Stimulated activated CD8-positive, alpha-beta memory T cell treated with anti-CD3 and anti-CD28 coated beads, Interleukin-4, amount 100 ng/mL, for 48 hours (primary cell): ENCODE results near the gene MRGPRX3.
A peak's percentile ranks its signal among the peaks of the same experiment; 100 is the strongest.
"Not testable (repeated sequence)": the region's sequence is repeated elsewhere in the genome, so short reads cannot be mapped to it uniquely, and the experiment has no call there.

Experiments used
- DNase-seq: peaks from one replicate; pipeline ENCODE4 v3.0.0-alpha.2; 2020

MRGPRX3 gene

DNA sequence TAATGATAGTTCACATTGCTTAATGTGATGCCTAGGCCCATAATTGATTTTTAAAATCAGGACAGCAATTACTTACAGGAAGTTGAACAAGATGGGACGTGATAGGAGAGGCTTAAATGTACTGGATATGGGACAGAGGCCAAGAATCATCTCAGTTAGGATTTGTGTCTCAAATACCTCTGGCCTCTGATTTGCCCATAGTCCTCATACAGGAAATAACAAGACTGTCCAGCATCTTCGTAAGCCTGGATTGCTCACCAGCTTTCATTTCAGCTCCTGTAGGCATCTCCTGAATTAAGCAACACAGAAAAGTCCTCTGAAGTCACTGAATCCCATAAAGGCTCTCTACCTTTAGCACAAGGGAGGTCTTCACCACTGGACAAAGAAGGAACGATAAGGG is at the start of gene MRGPRX3:
Gene MRGPRX3, plus strand, starts transcription at position 231 of the 400 bp plus-strand sequence. CDS start 4,632 bp downstream, outside the sequence.
- no peak for DNase-seq

DNA sequence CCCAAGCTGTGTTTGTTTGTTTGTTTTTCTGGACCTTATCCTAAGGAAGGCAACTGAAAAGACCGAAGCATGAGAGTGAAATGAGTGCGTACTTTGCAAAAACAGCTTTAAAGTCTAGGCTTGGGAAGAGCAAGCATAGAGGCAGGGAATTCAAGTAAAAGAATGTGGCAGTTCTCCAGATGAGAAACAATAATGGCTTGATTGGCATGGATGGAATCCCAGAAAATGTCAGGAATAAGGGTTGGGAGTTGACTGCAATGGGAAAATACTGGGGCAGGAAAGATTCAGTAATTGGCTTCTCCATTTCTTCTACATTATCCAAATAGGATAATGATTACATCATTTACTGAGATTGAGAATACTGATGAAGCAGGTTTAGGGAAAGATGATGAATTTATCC is 44.0 kb upstream of the MRGPRX3 start:
- DNase-seq: no peak

DNA sequence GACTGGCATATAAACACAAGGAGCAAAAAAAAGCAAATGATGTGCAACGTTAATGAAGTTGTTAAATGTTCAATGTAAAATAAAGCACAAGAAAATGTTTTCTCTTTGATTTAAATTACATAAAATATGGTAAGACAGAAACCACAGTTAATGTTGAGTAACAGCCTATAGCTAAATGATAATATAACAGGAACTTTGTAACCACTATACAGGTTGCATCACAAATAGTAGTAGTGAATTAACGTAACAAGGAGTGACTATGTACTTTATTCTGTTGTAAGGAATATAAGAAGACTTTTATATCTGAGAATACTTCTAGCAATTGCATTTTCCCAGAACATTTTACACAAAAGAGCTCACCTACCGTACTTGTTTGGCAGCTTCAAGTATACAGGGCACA is 43.4 kb upstream of the MRGPRX3 start:
- no peak for DNase-seq

DNA sequence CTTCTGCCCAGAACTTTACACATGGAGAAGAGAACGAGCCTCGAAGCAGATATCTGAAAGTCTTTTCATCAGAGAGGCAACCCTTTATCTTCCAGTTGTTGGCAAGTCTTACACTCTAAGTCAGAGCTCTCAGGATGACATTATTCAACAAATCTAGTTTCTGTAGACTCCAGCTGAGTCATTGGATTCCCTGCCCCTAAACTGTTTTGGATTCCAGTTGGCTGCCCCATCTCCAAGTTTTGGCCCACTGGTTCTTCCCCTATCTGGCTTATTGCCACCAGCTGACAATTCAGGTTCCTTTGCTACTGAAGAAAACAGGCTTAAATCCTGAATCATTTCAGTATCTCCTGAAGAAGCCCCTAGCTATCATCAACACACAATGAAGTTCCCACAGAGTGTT is 40.6 kb upstream of the MRGPRX3 start:
- no peak for DNase-seq

DNA sequence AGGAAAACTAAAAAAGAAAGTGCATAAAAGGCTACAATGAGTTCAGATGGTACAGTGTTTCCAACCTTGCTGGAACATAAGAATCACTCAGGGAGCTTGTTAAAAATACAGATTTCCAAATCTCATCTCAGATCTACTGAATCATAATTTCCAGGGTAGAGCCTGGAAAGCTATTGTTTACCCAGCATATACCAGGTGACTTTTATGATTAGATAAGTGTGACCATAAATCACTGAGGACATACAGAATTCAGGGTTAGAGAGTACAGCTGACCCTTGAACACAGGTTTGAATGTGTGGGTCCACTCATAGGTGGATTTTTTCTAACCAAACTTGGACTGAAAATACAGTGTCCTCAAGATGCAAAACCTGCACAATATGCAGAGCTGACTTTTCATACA is 38.4 kb upstream of the MRGPRX3 start:
- DNase-seq: no peak

DNA sequence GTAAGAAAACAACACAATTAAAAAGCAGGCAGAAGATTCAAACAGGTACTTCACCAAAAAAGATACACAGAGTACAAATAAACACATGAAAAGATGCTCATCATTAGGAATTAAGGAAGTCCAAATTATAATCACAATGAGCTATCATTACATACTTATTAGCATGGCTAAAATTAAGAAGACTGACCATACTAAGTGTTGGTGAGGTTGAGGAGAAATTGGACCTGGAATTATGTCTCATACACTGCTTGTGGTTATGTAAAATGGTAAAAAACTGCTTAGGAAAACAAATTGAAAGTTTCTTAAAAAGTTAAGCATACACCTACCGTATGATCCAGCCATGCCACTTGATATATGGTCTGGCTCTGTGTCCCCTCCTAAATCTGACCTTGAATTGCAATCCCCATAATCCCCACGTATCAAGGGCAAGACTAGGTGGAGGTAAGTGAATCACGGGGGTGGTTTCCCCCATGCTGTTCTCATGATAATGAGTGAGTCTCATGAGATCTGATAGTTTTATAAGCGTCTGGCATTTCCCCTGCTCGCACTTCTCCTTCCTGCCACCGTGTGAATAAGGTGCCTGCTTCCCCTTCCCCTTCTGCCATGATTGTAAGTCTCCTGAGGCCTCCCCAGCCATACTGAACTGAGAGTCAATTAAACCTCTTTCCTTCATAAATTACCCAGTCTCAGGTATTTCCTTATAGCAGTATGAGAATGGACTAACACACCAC is 31.3 kb upstream of the MRGPRX3 start:
- DNase-seq: no peak

DNA sequence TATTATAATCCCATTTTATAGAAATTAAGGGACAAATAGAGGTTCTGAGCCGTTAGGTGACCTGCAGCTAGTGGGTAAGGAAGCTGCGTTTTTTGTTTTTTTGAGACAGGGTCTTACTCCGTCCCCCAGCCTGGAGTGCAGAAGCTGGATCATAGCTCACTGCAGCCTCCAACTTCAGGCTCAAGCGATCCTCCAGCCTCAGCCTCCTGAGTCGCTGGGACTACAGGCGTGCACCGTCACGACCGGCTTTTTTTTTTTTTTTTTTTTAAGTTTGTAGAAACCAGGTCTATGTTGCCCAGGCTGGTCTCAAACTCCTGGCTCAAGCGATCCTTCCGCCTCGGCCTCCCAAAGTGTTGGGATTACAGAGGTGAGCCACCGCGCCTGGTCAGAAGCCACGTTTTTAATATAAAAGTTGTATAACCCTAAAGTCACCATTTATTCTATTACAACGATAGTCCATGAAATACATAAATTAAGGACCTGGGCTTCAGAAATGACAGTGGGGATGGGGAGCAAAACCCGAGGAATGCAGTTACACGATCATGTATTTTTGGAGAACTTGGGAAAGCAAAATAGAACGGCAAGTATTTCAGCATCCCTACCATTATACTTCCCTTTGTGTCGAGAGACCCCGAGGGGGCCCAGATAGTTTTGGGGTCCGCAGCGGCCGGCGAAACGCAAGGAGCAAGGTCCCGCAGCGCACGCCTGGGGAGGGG is 27.1 kb upstream of the MRGPRX3 start:
- DNase-seq: no peak

DNA sequence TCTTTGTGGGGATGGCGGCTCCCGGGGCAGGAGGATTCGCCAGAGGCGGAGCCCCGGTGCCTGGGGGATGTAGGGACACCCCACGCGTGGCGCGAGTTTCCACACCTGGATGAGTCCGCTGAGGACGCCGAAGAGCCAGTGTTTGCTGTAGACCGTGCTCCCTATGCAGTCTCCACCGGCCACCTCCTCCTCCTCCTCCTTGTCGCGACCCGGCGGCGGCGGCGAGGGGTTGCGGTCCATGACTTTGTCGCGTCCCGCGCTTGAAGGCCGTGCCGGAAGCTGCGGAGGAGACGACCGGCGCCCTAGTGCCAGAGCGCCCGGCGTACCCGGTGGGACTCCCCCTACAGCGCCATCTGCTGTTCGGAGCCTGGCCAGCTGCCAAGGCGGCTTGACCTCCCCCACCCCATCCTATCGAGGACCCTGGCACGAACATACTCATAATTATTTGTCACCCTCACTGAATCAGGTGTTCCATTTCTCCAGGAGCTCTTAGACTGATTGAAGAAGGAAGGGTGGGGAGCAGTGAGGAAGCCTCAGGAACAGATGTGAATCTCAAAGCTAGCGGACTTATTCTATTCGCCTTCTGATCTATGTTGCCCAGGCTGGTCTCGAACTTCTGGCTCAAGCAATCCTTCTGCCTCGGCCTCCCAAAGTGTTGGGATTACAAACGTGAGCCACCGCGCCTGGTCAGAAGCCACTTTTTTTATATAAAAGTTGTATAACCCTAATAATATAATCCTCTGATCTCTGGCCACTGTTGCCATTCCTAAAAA is 26.4 kb upstream of the MRGPRX3 start, which contains the start of gene SAAL1:
Gene SAAL1, minus strand, starts transcription at position 281 of the 773 bp plus-strand sequence. Its CDS starts 41 bp downstream, at position 240.
- DNase-seq: peak; percentile 97

DNA sequence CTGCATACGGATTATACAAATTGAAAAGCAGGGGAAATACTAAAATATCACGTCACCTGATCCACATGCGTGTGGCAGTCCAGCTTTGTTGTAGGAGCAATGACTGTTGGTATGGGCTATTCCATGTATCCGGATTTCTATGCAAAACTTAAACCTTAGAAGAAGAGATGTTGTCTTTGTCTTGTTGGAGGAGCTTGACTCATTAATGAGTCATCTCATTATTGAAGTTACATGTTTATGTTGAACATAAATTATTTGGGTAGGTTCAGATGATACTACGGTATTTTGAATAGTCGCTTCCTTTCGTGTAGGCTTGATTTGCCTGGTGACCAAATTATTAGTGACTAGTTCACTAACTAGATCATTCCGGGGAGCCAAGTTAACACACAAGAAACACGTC is 25.7 kb upstream of the MRGPRX3 start:
- DNase-seq: no peak

DNA sequence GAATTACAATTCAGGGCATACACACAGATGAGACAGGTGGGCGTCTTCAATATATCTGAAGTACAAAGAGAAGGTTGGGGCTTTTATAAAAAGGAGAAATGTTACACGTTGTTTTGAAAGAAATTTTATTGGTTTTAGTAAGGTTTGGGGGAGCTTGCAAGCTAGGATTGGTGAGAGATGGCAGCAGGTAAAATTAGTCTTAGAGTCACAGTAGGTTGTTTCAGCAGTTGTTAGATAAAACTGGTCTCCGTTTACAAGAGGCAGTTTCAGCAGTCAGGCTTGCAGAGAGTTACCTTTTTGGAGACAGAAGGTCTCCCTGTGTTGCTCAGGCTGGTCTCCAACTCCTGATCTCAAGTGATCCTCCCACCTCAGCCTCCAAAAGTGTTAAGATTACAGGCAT is 24.1 kb upstream of the MRGPRX3 start:
- DNase-seq: no peak

DNA sequence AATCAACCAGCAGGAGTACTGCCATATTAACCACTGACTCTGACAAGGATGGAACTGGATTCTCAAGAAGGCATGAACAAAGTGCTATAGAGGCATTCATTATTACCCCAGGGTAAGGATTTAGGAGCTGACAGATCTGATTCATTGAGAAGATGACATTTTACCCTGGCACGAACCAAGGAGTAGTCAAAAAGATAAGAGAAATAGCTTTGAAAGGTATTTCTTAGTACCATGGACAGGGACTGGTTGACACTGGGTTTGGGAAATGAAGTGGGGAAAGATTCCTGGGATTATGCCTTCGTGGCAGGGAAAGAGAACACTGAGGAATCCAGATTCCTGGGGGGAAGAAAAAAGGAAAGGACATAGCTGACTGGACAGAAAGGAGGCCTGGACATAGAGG is 21.4 kb upstream of the MRGPRX3 start:
- no peak for DNase-seq

DNA sequence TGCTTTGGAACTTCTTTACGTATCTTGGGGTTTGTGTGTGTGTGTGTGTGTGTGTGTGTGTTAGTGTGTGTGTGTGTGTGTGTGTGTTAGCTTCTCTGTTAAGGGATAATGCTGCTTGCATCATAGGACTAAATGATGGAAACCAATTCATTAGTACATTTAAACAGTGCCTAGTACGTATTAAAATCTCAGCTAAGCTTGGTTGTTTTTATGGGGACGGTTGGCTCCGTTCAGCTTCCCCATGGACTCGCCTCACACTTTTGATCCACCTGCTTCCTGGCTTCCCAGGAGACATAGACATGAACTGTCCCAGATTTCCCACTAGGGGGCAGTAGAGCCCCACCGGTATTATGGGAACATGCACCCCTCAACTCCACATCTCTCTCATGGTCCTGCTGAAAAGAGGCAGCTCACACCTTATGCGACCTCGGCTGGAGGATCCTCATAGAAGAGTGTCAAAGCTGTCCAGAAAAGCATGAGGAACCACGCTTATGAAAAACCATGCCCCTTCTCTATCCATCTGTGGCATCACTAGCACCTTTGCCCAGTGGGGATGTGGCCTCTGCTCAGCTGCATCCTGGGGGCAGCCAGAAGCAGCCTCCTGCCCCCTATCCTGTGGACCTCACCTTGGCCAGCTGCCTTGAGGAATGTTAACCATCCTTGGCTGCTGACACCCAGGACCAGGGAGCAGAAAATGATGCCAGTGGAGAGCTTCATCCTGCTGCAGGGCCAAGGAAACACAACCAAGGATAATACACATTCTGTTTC is 16.8 kb upstream of the MRGPRX3 start:
- peak; percentile 78 for DNase-seq

DNA sequence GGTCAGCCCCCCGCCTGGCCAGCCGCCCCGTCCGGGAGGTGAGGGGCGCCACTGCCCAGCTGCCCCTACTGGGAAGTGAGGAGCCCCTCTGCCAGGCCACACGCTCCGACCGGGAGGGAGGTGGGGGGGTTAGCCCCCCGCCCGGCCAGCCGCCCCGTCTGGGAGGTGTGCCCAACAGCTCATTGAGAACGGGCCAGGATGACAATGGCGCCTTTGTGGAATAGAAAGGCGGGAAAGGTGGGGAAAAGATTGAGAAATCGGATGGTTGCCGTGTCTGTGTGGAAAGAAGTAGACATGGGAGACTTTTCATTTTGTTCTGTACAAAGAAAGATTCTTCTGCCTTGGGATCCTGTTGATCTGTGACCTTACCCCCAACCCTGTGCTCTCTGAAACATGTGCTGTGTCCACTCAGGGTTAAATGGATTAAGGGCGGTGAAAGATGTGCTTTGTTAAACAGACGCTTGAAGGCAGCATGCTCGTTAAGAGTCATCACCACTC is 11.0 kb upstream of the MRGPRX3 start:
- DNase-seq: not testable (repeated sequence)

DNA sequence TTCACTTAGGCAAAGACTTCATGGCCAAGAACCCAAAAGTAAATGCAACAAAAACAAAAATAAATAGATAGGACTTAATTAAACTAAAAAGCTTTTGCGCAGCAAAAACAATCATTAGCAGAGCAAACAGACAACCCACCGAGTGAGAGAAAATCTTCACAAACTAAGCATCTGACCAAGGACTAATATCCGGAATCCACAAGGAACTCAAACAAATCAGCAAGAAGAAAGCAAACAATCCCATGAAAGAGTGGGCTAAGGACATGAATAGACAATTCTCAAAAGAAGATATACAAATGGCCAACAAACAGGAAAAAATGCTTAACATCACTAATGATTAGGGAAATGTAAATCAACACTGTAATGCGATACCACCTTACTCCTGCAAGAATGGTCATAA is 1.3 kb upstream of the MRGPRX3 start:
- DNase-seq: not testable (repeated sequence)

DNA sequence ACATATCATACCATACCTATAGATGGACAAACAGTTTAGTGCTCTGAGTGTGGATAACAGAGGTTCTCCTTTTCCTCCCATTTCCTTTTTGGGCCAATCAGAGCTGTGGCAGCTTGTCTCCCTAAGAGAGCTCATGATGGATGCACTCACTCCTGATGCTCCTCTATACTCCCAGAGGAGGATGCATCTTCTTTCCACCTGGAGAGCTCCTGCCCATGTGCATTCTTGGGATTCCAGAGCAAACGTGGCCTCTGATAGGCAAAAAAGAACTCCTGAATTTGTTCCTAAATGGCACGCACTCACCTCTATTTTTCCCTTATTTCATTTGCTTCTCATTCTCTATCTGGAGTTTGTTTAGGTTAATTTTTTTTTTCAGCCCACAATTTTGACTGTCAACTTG is 2.9 kb downstream of the MRGPRX3 start:
- DNase-seq: no peak

DNA sequence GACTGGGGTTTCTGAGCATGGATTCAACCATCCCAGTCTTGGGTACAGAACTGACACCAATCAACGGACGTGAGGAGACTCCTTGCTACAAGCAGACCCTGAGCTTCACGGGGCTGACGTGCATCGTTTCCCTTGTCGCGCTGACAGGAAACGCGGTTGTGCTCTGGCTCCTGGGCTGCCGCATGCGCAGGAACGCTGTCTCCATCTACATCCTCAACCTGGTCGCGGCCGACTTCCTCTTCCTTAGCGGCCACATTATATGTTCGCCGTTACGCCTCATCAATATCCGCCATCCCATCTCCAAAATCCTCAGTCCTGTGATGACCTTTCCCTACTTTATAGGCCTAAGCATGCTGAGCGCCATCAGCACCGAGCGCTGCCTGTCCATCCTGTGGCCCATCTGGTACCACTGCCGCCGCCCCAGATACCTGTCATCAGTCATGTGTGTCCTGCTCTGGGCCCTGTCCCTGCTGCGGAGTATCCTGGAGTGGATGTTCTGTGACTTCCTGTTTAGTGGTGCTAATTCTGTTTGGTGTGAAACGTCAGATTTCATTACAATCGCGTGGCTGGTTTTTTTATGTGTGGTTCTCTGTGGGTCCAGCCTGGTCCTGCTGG is 4.9 kb downstream of the MRGPRX3 start:
- no peak for DNase-seq

DNA sequence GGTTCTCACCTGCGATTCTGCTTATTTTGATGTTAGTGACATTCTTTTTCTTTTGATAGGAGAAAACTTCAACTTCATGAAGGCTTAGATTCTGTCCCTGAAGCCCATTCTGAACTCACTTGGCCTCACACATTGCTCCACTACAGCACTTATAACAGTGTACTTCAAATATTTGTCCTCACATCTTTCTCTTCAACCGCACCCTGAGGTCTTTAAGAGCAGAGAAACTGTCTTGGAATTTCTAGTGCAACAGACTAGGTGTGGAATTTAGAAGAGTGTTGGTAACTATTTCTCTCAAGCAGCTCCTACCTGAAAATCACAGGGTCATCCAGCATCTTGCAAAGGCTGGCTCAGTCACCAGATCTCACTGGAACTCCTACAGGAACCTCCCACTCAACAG is 7.8 kb downstream of the MRGPRX3 start:
- DNase-seq: no peak

DNA sequence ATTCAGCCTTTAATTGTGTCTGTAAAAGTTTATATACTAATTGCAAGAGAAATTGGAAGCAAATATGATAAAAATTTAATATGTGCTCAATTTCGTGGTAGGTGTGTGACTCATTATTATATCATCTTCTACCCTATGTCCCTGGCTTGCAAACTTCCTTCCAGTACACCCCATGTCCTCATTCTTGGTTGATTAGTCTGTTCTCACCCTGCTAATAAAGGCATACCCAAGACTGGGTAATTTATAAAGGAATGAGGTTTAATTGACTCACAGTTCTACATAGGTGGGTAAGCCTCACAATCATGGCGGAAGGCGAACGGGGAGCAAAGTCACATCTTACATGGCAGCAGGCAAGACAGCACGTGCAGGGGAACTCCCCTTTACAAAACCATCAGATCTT is 11.9 kb downstream of the MRGPRX3 start:
- DNase-seq: no peak

DNA sequence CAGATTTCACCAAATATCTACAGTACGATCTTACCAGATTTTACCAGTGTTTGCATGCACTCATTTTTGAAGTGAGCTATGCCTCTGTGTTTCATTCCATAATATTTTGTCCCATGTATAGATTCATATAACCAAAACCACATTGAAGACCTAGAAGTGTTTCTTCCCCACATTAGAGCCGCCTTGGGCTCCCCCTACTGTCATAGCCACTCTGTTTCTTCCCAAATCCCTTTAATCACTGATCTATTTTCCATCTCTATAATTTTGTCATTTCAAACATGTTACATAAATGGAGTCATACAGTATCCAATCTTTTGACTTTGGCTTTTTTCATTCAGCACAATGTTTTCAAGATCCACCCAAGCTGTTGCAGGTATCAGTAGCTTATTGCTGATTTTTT is 12.7 kb downstream of the MRGPRX3 start:
- no peak for DNase-seq

DNA sequence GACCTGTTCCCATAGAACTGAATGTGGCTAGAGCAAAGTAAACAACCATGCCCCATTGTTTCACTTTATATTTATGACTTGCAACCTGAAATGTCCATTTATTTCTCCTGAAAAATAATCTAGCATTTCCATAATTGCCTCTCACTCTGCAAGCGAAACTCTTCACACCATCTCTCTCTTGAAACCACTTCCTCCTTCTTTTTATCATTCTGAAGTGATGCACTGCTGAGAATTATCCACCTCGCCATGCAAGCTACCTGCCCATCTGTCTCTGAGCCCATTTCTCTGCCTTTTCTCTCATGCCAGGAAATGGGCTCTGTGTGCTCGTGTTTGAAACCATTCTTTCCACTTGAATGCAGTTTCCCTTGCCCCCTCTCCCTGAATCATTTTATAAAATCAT is 13.5 kb downstream of the MRGPRX3 start:
- DNase-seq: no peak

DNA sequence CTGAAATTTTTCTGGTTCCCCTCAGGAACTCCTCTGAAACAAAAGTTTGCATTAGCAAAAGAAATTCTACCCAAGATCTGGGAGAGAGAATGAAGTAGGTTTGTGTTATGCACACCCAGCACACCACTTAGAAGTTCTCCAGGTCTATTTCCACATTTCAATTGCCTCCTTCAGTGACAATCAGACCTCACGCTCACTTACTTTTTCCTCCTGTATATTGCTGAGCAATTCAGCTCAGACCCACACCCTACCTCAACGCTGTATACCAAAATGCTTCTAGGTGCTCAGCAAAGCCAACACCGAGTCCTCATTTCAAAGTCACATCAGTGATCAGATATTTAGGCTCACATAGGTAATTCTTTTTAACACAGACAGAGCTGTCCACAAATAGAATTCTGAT is 19.2 kb downstream of the MRGPRX3 start:
- no peak for DNase-seq

DNA sequence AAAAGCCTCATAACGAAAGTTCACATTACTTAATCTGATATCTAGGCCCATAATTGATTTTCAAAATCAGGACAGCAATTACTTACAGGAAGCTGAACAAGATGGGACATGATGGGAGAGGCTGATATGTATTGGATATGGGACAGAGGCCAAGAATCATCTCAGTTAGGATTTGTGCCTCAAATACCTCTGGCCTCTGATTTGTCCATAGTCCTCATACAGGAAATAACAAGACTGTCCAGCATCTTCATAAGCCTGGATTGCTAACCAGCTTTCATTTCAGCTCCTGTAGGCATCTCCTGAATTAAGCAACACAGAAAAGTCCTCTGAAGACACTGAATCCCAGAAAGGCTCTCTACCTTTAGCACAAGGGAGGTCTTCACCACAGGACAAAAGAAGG is 36.0 kb downstream of the MRGPRX3 start:
- no peak for DNase-seq
